ENCODE data around the gene GAREM1.
A peak's percentile ranks its signal among the peaks of the same experiment; 100 is the strongest.

GAREM1 gene

DNA sequence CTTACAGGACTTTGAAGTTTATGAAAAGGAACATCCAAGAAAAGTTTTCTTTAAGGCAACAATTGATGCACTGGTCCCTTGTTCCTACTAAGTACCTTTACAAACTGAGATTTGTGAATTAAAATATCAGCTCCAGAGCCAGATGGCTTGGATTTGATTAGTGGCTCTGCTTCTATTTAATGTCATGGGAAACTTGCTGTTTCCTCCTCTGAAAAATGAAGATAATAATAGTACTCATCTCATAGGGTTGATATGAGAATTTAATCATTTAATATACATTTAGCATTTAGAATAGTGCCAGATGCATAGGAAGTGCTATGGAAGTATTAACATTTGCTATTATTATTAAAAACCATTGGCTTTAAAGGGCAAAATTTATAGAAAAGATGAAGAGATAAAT, 2.6 kb upstream of the GAREM1 start:
- DNase-seq (ENCODE audit: insufficient read length) (no peak), FAIRE-seq (no peak)
- TF ChIP-seq POLR2A (IDR thresholded peaks at IDR 0.05; ENCODE audit: low read depth, low read length) = no peak
- TF ChIP-seq POLR2AphosphoS5 (IDR thresholded peaks at IDR 0.05; ENCODE audit: low read depth, low read length) = no peak
- TF ChIP-seq TAF1 (IDR thresholded peaks at IDR 0.05; ENCODE audit: borderline replicate concordance, low read depth, low read length) = no peak

DNA sequence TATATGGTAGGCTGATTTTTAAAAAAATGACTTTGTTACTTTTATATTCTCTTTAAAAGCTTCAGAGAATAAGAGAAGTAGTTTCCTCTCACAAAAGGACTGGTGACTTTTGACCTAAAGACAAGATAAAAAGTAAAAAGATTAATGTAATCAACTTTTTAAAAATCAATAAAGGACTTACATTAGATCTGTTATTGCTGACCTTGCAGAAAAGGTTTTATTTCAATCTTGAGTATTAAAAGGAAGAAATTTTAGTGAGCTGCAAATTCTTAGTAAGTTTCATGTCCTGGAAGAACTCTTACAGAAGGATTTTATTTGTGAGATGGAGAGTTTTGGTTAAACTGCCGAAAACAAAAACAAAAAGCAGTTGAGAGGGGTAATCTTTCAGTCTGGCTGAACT, 2.2 kb upstream of the GAREM1 start:
- TF ChIP-seq POLR2A (IDR thresholded peaks at IDR 0.05; ENCODE audit: low read depth, low read length) = no peak
- TF ChIP-seq POLR2AphosphoS5 (IDR thresholded peaks at IDR 0.05; ENCODE audit: low read depth, low read length) = no peak
- TF ChIP-seq TAF1 (IDR thresholded peaks at IDR 0.05; ENCODE audit: borderline replicate concordance, low read depth, low read length) = no peak
- DNase-seq (ENCODE audit: insufficient read length) (no peak), FAIRE-seq (no peak)

DNA sequence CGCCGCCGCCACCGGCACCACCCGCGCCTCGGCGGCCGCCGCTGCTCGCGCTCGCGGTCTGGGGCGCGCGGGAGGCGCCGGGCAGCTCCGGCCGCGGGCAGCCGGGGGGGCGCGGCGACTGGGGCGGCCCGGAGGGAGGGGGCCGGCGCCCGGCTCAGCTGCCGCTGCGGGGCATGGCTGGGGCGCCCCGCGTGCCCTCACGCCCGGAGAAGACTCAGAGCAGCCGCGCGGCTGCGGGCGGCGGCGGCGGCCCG, 295 bp downstream of the GAREM1 start:
- FAIRE-seq = no peak
- no peak for TF ChIP-seq POLR2AphosphoS5 (IDR thresholded peaks at IDR 0.05; ENCODE audit: low read depth, low read length)
- TF ChIP-seq TAF1 (IDR thresholded peaks at IDR 0.05; ENCODE audit: borderline replicate concordance, low read depth, low read length) = no peak
- no peak for DNase-seq (ENCODE audit: insufficient read length)

DNA sequence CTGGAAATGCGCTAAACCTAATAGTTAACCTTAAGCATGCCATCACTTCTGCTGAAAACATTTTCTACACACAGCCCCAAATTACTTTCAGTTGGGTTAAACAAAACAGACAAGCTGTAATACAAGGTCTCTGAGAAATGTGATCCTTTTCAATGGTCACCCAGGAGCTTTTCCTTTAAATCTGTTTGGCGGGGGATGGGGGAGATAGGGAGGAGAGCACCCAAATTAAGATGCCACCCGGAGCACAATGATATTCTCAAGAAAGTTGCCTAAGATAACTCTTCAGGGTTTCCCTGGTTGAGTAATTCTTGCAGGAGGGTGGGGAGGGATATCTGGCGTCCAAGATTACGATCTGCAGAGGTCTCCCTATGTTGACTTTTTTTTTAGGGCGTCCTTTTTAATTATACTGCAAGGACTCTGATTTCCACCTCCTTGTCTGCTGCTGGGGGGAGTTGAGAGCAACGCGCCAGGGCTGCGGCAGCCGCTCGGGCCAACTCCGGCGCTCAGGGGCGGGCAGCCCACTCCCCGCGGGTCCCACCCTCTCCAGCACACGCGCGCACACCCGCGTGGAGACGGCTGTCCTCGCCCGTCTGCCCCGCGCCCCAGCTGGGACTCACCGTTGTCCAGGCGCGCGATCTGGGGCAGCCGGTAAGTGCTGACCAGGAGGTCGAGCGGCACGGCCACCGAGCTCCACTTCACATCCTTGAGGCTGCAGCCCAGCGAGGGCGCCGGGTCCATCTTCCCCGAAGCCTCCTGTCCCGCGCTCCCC, 807 bp downstream of the GAREM1 start:
- no peak for FAIRE-seq
- no peak for DNase-seq (ENCODE audit: insufficient read length)
- no peak for TF ChIP-seq POLR2AphosphoS5 (IDR thresholded peaks at IDR 0.05; ENCODE audit: low read depth, low read length)
- TF ChIP-seq POLR2A (IDR thresholded peaks at IDR 0.05; ENCODE audit: low read depth, low read length) = no peak

DNA sequence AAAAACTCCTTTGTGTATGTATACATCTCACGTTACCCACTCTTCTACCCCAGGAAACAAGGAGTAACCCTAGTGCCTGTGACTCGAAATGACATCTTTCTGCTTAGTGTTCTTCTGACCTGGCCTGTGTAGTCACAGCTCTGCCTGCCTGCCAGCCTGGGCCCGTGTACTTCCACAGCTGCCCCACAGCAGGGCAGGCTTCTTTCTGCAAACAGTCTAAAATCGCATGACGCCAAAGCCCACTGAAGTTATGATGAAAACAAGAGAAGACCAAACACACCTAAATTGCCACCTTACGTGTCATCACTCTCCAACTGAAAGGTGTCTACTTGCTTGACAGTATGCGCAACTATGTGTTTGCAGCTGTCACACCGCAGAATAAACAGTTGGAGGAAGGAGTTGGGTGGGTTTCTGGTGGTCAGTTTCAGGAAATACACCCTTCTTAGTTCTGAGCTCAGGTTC, 1.5 kb downstream of the GAREM1 start:
- FAIRE-seq (peak; percentile 14), DNase-seq (ENCODE audit: insufficient read length) (no peak)

DNA sequence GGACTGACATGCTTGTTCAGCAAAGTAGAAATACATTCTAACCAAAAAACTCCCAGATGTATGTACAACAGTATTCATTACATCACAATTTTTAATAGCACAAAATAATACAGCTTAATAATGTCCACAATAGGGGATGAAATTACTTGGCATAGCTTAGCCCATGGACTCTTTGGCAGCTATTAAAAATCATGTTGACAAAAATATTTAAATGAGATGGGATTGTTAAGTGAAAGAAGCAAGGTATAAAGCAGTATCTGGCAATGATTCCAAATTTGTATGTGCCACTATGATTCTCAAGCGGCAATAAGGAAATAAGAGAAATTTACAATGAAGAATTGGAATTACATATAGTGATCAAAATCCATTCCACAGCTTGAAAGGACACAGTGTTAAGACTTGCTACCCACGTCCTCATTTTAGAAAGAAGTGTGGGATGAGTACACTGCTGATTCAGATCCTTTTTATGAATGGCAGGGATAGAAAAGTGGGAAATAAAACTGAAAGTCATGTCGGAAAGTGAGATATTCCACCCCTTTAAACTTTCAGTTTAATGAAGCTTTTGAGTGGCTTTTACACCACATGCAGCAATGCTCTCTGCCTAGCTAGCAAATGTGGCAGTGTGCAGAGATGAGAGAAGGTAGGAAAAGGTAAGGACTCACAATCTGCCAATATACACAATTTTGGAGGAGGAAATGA, 2.4 kb downstream of the GAREM1 start:
- no peak for FAIRE-seq
- no peak for DNase-seq (ENCODE audit: insufficient read length)
- no peak for TF ChIP-seq POLR2AphosphoS5 (IDR thresholded peaks at IDR 0.05; ENCODE audit: low read depth, low read length)
- TF ChIP-seq TAF1 (IDR thresholded peaks at IDR 0.05; ENCODE audit: borderline replicate concordance, low read depth, low read length) = no peak
- no peak for TF ChIP-seq POLR2A (IDR thresholded peaks at IDR 0.05; ENCODE audit: low read depth, low read length)

More for the DNA sequence above, 1.5 kb downstream of the GAREM1 start:
- TF ChIP-seq TAF1 (IDR thresholded peaks at IDR 0.05; ENCODE audit: borderline replicate concordance, low read depth, low read length) (no peak), POLR2AphosphoS5 (IDR thresholded peaks at IDR 0.05; ENCODE audit: low read depth, low read length) (no peak), POLR2A (IDR thresholded peaks at IDR 0.05; ENCODE audit: low read depth, low read length) (no peak)

DNA sequence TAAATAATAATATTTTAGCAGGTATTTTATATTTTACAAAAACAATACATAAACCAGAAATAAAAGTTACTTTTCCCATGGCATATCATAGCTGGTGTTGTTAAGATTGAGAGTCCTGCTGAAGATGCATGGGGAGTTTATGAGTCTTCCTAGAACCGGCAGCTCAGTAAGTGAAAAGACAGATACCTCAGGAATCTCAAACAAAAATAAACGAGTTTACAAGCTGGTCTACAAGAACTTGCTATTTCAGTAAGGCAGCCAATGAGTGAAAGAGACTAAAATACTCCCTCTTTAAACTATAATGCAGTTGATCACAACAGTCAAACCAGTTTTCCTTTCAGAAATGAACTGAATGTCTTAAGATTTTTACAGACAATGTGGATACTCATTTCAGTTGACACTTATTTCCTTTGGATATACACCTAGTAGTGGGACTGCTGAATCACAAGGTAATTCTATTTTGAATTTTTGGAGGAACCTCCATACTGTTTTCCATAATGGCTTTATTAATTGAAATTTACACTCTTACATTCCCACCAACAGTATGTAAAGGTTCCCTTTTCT, 8.9 kb downstream of the GAREM1 start:
- DNase-seq (ENCODE audit: insufficient read length) (no peak), FAIRE-seq (no peak)
- TF ChIP-seq POLR2AphosphoS5 (IDR thresholded peaks at IDR 0.05; ENCODE audit: low read depth, low read length) = no peak
- no peak for TF ChIP-seq TAF1 (IDR thresholded peaks at IDR 0.05; ENCODE audit: borderline replicate concordance, low read depth, low read length)
- no peak for TF ChIP-seq POLR2A (IDR thresholded peaks at IDR 0.05; ENCODE audit: low read depth, low read length)

DNA sequence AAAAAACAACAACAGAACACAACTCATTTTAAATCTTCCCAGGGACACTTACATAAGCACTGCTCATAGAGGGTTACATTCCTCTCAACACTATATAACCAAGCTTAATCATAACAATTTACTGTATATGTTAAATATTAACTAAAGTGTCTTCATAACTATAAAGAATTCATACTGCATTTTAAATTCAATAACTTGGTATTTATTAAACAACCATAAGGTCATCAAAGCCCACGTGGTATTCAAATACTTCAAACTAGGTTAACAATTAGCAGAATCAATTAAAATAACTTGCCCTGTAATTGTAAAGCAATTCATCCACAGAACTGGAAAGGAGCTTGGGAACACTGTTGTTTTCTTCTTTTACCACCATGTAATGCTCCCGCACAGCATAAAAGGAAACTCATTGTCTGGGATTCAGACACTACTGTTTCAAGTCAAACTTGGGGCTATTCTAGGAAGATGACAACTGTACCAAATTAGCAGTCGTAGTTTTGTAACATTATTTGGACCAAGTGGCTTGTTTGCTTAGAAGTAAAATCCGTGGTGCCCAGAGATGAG, 10.4 kb downstream of the GAREM1 start:
- DNase-seq (ENCODE audit: insufficient read length) (no peak), FAIRE-seq (no peak)
- no peak for TF ChIP-seq POLR2AphosphoS5 (IDR thresholded peaks at IDR 0.05; ENCODE audit: low read depth, low read length)
- no peak for TF ChIP-seq POLR2A (IDR thresholded peaks at IDR 0.05; ENCODE audit: low read depth, low read length)
- no peak for TF ChIP-seq TAF1 (IDR thresholded peaks at IDR 0.05; ENCODE audit: borderline replicate concordance, low read depth, low read length)

DNA sequence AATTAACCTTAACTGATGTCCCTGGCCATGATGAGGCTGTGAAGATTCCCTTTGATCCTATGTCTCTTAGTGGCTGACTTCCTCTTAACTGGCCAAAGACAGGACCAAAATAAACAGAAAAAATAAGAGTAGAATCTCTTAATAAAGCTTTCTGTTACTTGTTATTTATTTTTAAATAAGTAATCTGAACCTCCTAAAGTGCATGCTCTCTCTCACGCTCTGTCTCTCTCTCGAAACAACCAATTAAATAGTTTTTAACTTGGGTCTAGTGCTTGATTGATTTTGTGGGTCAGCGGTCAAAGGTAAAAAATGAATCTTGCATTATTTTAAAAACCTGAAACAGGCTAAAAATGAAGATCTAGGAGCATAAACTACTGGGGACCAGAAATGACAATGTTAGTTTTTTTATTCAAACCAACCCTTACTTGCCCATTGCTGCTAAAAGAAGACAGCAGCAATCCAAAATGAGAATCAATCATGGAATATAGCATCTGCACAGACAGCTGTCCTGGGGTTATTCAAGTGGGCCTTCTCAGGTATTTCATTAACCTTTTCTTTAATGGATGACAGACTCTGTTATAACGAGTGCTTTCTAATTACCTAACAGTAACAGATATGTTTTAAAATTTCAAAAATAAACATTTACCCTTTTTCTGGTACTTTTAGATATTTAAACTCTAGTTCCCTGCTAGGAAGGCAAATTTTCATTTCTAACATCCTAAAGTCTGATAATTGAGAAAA, 11.2 kb downstream of the GAREM1 start:
- TF ChIP-seq POLR2AphosphoS5 (IDR thresholded peaks at IDR 0.05; ENCODE audit: low read depth, low read length) (no peak), POLR2A (IDR thresholded peaks at IDR 0.05; ENCODE audit: low read depth, low read length) (no peak), TAF1 (IDR thresholded peaks at IDR 0.05; ENCODE audit: borderline replicate concordance, low read depth, low read length) (no peak)
- FAIRE-seq = no peak
- no peak for DNase-seq (ENCODE audit: insufficient read length)

DNA sequence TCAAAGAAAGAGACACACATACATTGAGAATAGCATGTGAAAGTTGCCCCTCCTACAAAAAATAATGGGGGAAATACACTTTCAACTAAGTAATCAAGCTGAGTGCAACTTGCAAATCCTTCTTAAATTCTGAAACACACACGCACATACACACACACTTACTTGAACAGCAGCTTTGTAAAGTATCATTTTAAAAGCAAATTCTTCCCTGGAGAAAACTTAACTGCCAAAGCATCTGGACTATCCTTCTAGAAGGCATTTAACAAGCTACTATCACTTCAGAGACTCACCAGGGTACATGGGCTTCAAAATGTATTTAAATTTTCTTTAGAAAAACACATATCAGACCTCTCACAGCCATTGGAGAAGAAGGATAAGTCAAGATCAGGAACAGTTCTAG, 15.3 kb downstream of the GAREM1 start:
- FAIRE-seq = no peak
- TF ChIP-seq POLR2AphosphoS5 (IDR thresholded peaks at IDR 0.05; ENCODE audit: low read depth, low read length) (no peak), TAF1 (IDR thresholded peaks at IDR 0.05; ENCODE audit: borderline replicate concordance, low read depth, low read length) (no peak), POLR2A (IDR thresholded peaks at IDR 0.05; ENCODE audit: low read depth, low read length) (no peak)
- no peak for DNase-seq (ENCODE audit: insufficient read length)

DNA sequence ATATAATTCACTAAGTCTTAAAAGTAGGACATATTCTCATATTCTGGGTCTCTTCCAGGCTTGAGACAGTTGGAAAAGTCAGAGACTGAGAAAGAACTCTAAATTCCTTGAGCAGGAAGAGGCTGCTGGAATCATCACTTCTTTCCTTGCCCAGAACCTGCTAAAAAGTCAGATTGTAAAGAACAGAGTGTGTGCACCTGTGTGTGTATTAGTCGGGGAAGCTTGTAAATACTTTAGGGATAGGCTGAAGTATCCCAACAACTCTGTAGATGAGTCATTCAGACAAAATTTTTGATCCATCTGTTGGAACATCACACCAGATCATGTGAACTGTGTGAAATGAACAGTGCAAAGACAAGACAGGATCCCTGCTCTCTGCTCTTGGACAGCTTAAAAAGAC, 16.1 kb downstream of the GAREM1 start:
- TF ChIP-seq TAF1 (IDR thresholded peaks at IDR 0.05; ENCODE audit: borderline replicate concordance, low read depth, low read length) (no peak), POLR2A (IDR thresholded peaks at IDR 0.05; ENCODE audit: low read depth, low read length) (no peak), POLR2AphosphoS5 (IDR thresholded peaks at IDR 0.05; ENCODE audit: low read depth, low read length) (no peak)
- no peak for FAIRE-seq
- no peak for DNase-seq (ENCODE audit: insufficient read length)
